Neural cell (in vitro differentiated cells): Measurements from ENCODE around the gene AGAP3. TPM values are rescaled to one million over a fixed set of nuclear protein-coding genes. Genes with fewer than 3 reads are reported as not detected.

Source experiments
- H2AFZ ChIP-seq: fragments of 200-600, 300-800 bp; sonication (generic), shearing (Covaris generic); 2 replicates; pipeline ENCODE4 v1.6.0; 2014; ENCODE audit warnings: low read depth, mild to moderate bottlenecking, antibody characterized with exemption, low read length, moderate library complexity
- H3F3A ChIP-seq: fragments of 200-600 bp; shearing (Covaris generic); 2 replicates; pipeline ENCODE4 v1.6.1; 2016; ENCODE audit warnings: mild to moderate bottlenecking, moderate library complexity, mixed read lengths, antibody characterized with exemption, low read length; ENCODE audit not compliant: insufficient read depth, poor library complexity, severe bottlenecking
- H3K27ac ChIP-seq: fragments of 200-600, 300-800 bp; sonication (generic), shearing (Covaris generic); 2 replicates; pipeline ENCODE4 v1.5.1; 2014; ENCODE audit warnings: mild to moderate bottlenecking, low read length, moderate library complexity
- H3K27me3 ChIP-seq: fragments of 300-800, 200-600 bp; sonication (generic), shearing (Covaris generic); 2 replicates; pipeline ENCODE4 v1.6.0; 2014; ENCODE audit warnings: mild to moderate bottlenecking, low read depth, low read length, moderate library complexity; ENCODE audit not compliant: insufficient read depth
- H3K36me3 ChIP-seq: fragments of 300-800, 200-600 bp; sonication (generic), shearing (Covaris generic); 2 replicates; pipeline ENCODE4 v1.5.1; 2014; ENCODE audit warnings: mild to moderate bottlenecking, antibody characterized with exemption, low read length, moderate library complexity; ENCODE audit not compliant: insufficient read depth
- H3K4me2 ChIP-seq: fragments of 300-800, 200-600 bp; sonication (generic), shearing (Covaris generic); 2 replicates; pipeline ENCODE4 v1.6.0; 2014; ENCODE audit warnings: mild to moderate bottlenecking, low read length
- H3K4me3 ChIP-seq: fragments of 300-800, 200-600 bp; sonication (generic), shearing (Covaris generic); 2 replicates; pipeline ENCODE4 v1.5.1; 2014; ENCODE audit warnings: mild to moderate bottlenecking, low read length, moderate library complexity
- H3K79me2 ChIP-seq: fragments of 200-600 bp; shearing (Covaris generic); replicated peaks from 2 replicates; pipeline ENCODE4 v1.6.0; 2014; ENCODE audit warnings: mild to moderate bottlenecking, low read length, moderate library complexity; ENCODE audit not compliant: insufficient read depth
- H3K9ac ChIP-seq: fragments of 300-800, 200-600 bp; sonication (generic), shearing (Covaris generic); 2 replicates; pipeline ENCODE4 v1.6.1; 2016; ENCODE audit warnings: mild to moderate bottlenecking, low read length, mixed read lengths
- H3K9me2 ChIP-seq: fragments of 200-600 bp; shearing (Covaris generic); 2 replicates; pipeline ENCODE4 v1.6.1; 2016; ENCODE audit warnings: mild to moderate bottlenecking, low read length, mixed read lengths; ENCODE audit not compliant: insufficient read depth
- H3K9me3 ChIP-seq: fragments of 200-600, 300-800 bp; sonication (generic), shearing (Covaris generic); 2 replicates; pipeline ENCODE4 v1.6.1; 2016; ENCODE audit warnings: mild to moderate bottlenecking, mixed run types, low read length, moderate library complexity, mixed read lengths
- H4K20me1 ChIP-seq: fragments of 200-600 bp; shearing (Covaris generic); 2 replicates; pipeline ENCODE4 v1.6.1; 2016; ENCODE audit warnings: mild to moderate bottlenecking, mixed run types; ENCODE audit not compliant: insufficient read depth
- EP300 ChIP-seq: fragments of 450-650 bp; conservative IDR thresholded peaks from 2 replicates; pipeline ENCODE4 v1.6.1; 2014; ENCODE audit warnings: antibody characterized with exemption, mild to moderate bottlenecking, moderate library complexity; ENCODE audit not compliant: poor library complexity, severe bottlenecking
- EZH2 ChIP-seq: fragments of 200-600, 300-800 bp; shearing (Covaris generic), sonication (generic); IDR thresholded peaks from 2 replicates; pipeline ENCODE4 v1.6.1; 2014; ENCODE audit warnings: antibody characterized with exemption, low read length, borderline replicate concordance, mild to moderate bottlenecking; ENCODE audit not compliant: insufficient read depth, poor library complexity, severe bottlenecking
- MXI1 ChIP-seq: fragments of 450-650 bp; conservative IDR thresholded peaks from 2 replicates; pipeline ENCODE4 v1.6.1; 2014; ENCODE audit warnings: antibody characterized with exemption, mild to moderate bottlenecking; ENCODE audit not compliant: poor library complexity, severe bottlenecking
- POLR2AphosphoS5 ChIP-seq: IDR thresholded peaks from 2 replicates; pipeline ENCODE4 v1.6.1; 2012
- RAD21 ChIP-seq: fragments of 450-650 bp; conservative IDR thresholded peaks from 2 replicates; pipeline ENCODE4 v1.6.1; 2014; ENCODE audit warnings: antibody characterized with exemption, mild to moderate bottlenecking, moderate library complexity
- SMC3 ChIP-seq: fragments of 450-650 bp; conservative IDR thresholded peaks from 2 replicates; pipeline ENCODE4 v1.6.1; 2014; ENCODE audit warnings: antibody characterized with exemption, mild to moderate bottlenecking, moderate library complexity; ENCODE audit not compliant: poor library complexity
- TAF1 ChIP-seq: IDR thresholded peaks from 2 replicates; pipeline ENCODE4 v1.6.1; 2012; ENCODE audit warnings: low read depth
- polyA plus RNA-seq: library from polyadenylated mRNA; depleted of rRNA; stranded (reverse); fragments of >200 nt; gene quantifications from 2 replicates; pipeline ENCODE4 v1.2.3, GENCODE V29; 2014
- TF ChIP-seq, protein P1 (sequence below): IDR thresholded peaks from 2 replicates; pipeline ENCODE4 v1.6.1; 2012; ENCODE audit warnings: borderline replicate concordance
- TF ChIP-seq, protein P2 (sequence below): fragments of 450-650 bp; IDR thresholded peaks from 2 replicates; pipeline ENCODE4 v1.5.1; 2014; ENCODE audit warnings: antibody characterized with exemption, mild to moderate bottlenecking, moderate library complexity; ENCODE audit not compliant: poor library complexity, severe bottlenecking

AGAP3 gene
- polyA plus RNA-seq, 1 donor from 2014 or later, result 117 TPM

DNA sequence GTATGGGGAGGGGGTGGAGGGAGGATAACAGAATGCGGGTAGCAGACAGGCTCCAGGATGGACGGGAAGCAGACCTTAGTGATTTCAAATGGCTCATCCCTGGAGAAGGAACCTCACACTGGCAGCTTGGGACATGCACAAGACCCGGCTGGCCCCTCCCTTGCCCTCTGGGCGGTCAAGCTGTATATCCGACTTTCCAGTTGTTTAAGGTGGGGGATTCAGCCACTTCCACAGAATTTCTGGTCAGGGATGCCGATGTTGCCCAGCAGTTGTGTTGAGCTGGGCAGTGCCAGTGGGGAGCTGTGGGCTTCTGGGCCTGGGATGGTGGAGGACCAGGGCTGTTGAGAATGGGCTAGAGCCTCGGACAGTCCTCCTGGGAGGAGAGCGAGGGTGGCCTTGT lies 42.4 kb downstream of the AGAP3 start:
- H3F3A ChIP-seq, result peaks cover 4% of the 10 kb centered on the region
- no peaks in the 10 kb centered on the region for H3K9me2 ChIP-seq
- no peaks in the 10 kb centered on the region for H3K79me2 ChIP-seq
- no peak overlapping the region for H3K9ac ChIP-seq
- H3K27ac ChIP-seq, result no peak overlapping the region
- H2AFZ ChIP-seq, result no peak overlapping the region
- peaks cover 13% of the 10 kb centered on the region for H4K20me1 ChIP-seq
- TF ChIP-seq, protein P1, sequence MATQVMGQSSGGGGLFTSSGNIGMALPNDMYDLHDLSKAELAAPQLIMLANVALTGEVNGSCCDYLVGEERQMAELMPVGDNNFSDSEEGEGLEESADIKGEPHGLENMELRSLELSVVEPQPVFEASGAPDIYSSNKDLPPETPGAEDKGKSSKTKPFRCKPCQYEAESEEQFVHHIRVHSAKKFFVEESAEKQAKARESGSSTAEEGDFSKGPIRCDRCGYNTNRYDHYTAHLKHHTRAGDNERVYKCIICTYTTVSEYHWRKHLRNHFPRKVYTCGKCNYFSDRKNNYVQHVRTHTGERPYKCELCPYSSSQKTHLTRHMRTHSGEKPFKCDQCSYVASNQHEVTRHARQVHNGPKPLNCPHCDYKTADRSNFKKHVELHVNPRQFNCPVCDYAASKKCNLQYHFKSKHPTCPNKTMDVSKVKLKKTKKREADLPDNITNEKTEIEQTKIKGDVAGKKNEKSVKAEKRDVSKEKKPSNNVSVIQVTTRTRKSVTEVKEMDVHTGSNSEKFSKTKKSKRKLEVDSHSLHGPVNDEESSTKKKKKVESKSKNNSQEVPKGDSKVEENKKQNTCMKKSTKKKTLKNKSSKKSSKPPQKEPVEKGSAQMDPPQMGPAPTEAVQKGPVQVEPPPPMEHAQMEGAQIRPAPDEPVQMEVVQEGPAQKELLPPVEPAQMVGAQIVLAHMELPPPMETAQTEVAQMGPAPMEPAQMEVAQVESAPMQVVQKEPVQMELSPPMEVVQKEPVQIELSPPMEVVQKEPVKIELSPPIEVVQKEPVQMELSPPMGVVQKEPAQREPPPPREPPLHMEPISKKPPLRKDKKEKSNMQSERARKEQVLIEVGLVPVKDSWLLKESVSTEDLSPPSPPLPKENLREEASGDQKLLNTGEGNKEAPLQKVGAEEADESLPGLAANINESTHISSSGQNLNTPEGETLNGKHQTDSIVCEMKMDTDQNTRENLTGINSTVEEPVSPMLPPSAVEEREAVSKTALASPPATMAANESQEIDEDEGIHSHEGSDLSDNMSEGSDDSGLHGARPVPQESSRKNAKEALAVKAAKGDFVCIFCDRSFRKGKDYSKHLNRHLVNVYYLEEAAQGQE, result no peak
- TF ChIP-seq, protein P2, sequence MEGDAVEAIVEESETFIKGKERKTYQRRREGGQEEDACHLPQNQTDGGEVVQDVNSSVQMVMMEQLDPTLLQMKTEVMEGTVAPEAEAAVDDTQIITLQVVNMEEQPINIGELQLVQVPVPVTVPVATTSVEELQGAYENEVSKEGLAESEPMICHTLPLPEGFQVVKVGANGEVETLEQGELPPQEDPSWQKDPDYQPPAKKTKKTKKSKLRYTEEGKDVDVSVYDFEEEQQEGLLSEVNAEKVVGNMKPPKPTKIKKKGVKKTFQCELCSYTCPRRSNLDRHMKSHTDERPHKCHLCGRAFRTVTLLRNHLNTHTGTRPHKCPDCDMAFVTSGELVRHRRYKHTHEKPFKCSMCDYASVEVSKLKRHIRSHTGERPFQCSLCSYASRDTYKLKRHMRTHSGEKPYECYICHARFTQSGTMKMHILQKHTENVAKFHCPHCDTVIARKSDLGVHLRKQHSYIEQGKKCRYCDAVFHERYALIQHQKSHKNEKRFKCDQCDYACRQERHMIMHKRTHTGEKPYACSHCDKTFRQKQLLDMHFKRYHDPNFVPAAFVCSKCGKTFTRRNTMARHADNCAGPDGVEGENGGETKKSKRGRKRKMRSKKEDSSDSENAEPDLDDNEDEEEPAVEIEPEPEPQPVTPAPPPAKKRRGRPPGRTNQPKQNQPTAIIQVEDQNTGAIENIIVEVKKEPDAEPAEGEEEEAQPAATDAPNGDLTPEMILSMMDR, result no peak
- no peak for TF ChIP-seq POLR2AphosphoS5
- TF ChIP-seq EP300, result no peak
- TF ChIP-seq SMC3, result no peak
- TF ChIP-seq EZH2, result no peak
- TF ChIP-seq TAF1, result no peak
- TF ChIP-seq RAD21, result no peak
- no peak for TF ChIP-seq MXI1
- H3K4me2 ChIP-seq, result no peak overlapping the region
- no peaks in the 10 kb centered on the region for H3K27me3 ChIP-seq
- no peaks in the 10 kb centered on the region for H3K9me3 ChIP-seq
- no peak overlapping the region for H3K4me3 ChIP-seq
- H3K36me3 ChIP-seq, result no peaks in the 10 kb centered on the region

DNA sequence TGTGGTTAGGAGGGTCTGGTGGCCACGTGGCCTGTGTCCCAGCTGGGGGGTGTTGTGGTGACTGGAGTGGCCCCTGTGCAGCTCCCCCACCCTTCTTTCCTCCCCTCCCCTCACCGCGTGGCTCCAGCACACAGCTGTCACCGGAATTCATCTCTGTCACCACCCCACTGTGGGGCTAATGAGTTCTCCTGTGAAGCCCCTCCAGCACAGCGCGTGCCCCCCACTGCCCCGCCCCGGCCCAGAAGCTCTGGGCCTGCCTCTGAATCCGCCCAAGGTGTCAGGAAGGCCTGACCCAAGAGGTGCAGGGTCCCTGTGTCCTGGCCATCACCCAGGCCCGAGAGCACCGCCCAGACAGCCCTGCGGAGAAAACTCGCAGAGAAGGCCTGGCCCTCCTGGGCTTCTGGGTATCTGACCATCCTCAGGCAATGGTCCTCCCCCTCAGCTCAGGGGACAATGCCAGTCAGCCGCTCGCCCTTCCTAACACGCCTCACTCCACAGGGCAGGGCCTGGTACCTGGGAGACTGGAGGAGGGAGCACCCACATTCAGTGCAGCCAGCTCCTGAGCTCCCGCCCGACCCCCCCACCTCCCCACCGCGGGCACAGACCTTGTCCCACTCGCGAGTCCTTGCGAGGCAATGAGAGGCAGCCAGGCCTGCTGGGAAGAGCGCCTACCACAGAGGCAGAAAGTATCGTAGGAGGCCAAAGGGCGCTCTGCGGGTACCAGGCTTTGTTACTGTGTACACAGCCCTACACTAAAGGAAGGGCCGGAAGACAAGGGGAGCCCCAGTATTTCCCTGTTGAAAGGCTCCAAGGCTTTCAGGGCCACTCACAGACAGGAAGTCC lies 43.1 kb downstream of the AGAP3 start:
- no peak overlapping the region for H3K4me3 ChIP-seq
- H3K79me2 ChIP-seq, result no peaks in the 10 kb centered on the region
- no peak overlapping the region for H3K4me2 ChIP-seq
- peaks cover 10% of the 10 kb centered on the region for H4K20me1 ChIP-seq
- no peak overlapping the region for H2AFZ ChIP-seq
- no peaks in the 10 kb centered on the region for H3K36me3 ChIP-seq
- H3K27ac ChIP-seq, result no peak overlapping the region
- peaks cover 4% of the 10 kb centered on the region for H3F3A ChIP-seq
- TF ChIP-seq EZH2, result no peak
- H3K9ac ChIP-seq, result no peak overlapping the region
- H3K9me2 ChIP-seq, result no peaks in the 10 kb centered on the region
- no peaks in the 10 kb centered on the region for H3K9me3 ChIP-seq
- H3K27me3 ChIP-seq, result no peaks in the 10 kb centered on the region
